K562 treated with DMSO at 1 percent for 12 hours (cell line): ENCODE measurements around the gene FAM229A. TPM values are rescaled to one million over a fixed set of nuclear protein-coding genes. Genes with fewer than 3 reads are reported as not detected.

Source experiments
- total RNA-seq: library from RNA; unstranded; fragments of 300-600 nt; gene quantifications from 2 replicates; pipeline ENCODE4 v1.2.3, GENCODE V29; 2022; ENCODE audit not compliant: insufficient read depth

FAM229A gene
- total RNA-seq: 14.5 and 27.7 TPM in 2 replicates

GRCh38 chr1:32362474-32363313 is at the start of gene FAM229A, which contains the start of gene TSSK3:
Gene FAM229A, minus strand, starts transcription at chr1:32362485. Its CDS starts 394 bp downstream, at chr1:32362091.
Gene TSSK3, plus strand, starts transcription at chr1:32362539. Its CDS starts 163 bp downstream, at chr1:32362702.

GRCh38 chr1:32394141-32394889 is 32.0 kb upstream of the FAM229A start, which contains the start of gene BSDC1:
Gene BSDC1, minus strand, starts transcription at chr1:32394441. Its CDS starts 27 bp downstream, at chr1:32394414.

GRCh38 chr1:32335790-32336590 is 26.3 kb downstream of the FAM229A start, which contains the start of gene MARCKSL1:
Gene MARCKSL1, minus strand, starts transcription at chr1:32336233. Its CDS starts 200 bp downstream, at chr1:32336033.

Other genes with a start within 250 kb of the FAM229A start
- 23.0 and 51.0 TPM in 2 replicates for gene TXLNA, start 182.8 kb downstream of the FAM229A start, total RNA-seq
- 25.5 and 27.9 TPM in 2 replicates for gene CCDC28B, start 161.9 kb downstream of the FAM229A start, total RNA-seq
- gene IQCC, start 156.8 kb downstream of the FAM229A start, total RNA-seq: 4.9 and 8.2 TPM in 2 replicates
- not detected in 2 replicates for gene DCDC2B, start 153.4 kb downstream of the FAM229A start, total RNA-seq
- gene TMEM234, start 140.1 kb downstream of the FAM229A start, total RNA-seq: 8.0 and 8.4 TPM in 2 replicates
- gene EIF3I, start 140.1 kb downstream of the FAM229A start, total RNA-seq: 265 and 287 TPM in 2 replicates
- not detected in 2 replicates for gene FAM167B, start 115.3 kb downstream of the FAM229A start, total RNA-seq
- not detected in 2 replicates for gene LCK, start 111.2 kb downstream of the FAM229A start, total RNA-seq
- 139 and 261 TPM in 2 replicates for gene HDAC1, start 70.4 kb downstream of the FAM229A start, total RNA-seq
- gene MARCKSL1, start 26.3 kb downstream of the FAM229A start, total RNA-seq: 71.2 and 75.0 TPM in 2 replicates
- 1.6 and 5.0 TPM in 2 replicates for gene TSSK3, start 54 bp upstream of the FAM229A start, total RNA-seq
- gene BSDC1, start 32.0 kb upstream of the FAM229A start, total RNA-seq: 38.0 and 80.7 TPM in 2 replicates
- not detected in 2 replicates for gene ZBTB8B, start 102.6 kb upstream of the FAM229A start, total RNA-seq
- not detected in 2 replicates for gene ZBTB8A, start 176.9 kb upstream of the FAM229A start, total RNA-seq